ENCODE results near the gene BLOC1S5. TPM values are rescaled to one million over a fixed set of nuclear protein-coding genes. Genes with fewer than 3 reads are reported as not detected.

Gene BLOC1S5
- polyA plus RNA-seq, 1 donor (not counting 4 experiments of a cell fraction or from before 2014, with no cell fraction given) = 8.8 TPM

- Histone ChIP-seq H3K4me2 (ENCODE audit: control insufficient read depth, extremely low read depth, insufficient read depth, low read depth, low read length) (no peak overlapping the region), H3K36me3 (ENCODE audit: control insufficient read depth in 2 of 2, extremely low read depth in 1 of 2, insufficient read depth in 2 of 2, low read length in 2 of 2) (no peaks in the 10 kb centered on the region), H3K27ac (ENCODE audit: control insufficient read depth, insufficient read depth, low read length) (no peak overlapping the region), H4K20me1 (ENCODE audit: control insufficient read depth, extremely low read depth, insufficient read depth, low read length) (no peaks in the 10 kb centered on the region), H3K9me1 (ENCODE audit: control insufficient read depth, extremely low read depth, insufficient read depth, low read length) (peaks cover 2% of the 10 kb centered on the region), H3K79me2 (ENCODE audit: control insufficient read depth, insufficient read depth, low read length) (peaks cover 11% of the 10 kb centered on the region), H2AFZ (ENCODE audit: control insufficient read depth, low read length) (no peak overlapping the region), H3K4me1 (ENCODE audit: control insufficient read depth, extremely low read depth, insufficient read depth, low read length) (no peaks in the 10 kb centered on the region), H3K27me3 (ENCODE audit: control insufficient read depth, extremely low read depth, insufficient read depth, low read length) (no peaks in the 10 kb centered on the region), H3K4me3 (ENCODE audit: control insufficient read depth in 2 of 3, extremely low read depth in 1 of 3, insufficient read depth in 2 of 3, low read depth in 1 of 3, low read length in 3 of 3) (no peak overlapping the region), H3K9ac (ENCODE audit: control insufficient read depth, extremely low read depth, insufficient read depth, low read length) (no peak overlapping the region), H3K9me3 (ENCODE audit: control insufficient read depth, low read depth, low read length) (no peaks in the 10 kb centered on the region)
- DNase-seq (ENCODE audit: low read depth, low spot score) (no peak), FAIRE-seq (no peak)
- dilution Hi-C loops (cut with MboI; ENCODE audit: extremely low pct_ligation_motif_present, low sequenced_read_pairs) = no loop called here
- TF ChIP-seq CTCF (optimal IDR thresholded peaks at IDR 0.05 in 1 of 3, IDR thresholded peaks at IDR 0.05 in 1 of 3, conservative IDR thresholded peaks at IDR 0.05 in 1 of 3; ENCODE audit: extremely low read depth in 1 of 3, insufficient read depth in 2 of 3, low read length in 3 of 3) (no peak), EZH2 (IDR thresholded peaks at IDR 0.05; ENCODE audit: low read length) (no peak)
These were observed 33.3 kb downstream of the BLOC1S5 start for GRCh38 chr6:8030920-8031319.

GRCh38 chr6:8029243-8029870 lies 34.8 kb downstream of the BLOC1S5 start:
- dilution Hi-C loops (cut with MboI; ENCODE audit: extremely low pct_ligation_motif_present, low sequenced_read_pairs) = no loop called here
- Histone ChIP-seq H3K27me3 (ENCODE audit: control insufficient read depth, extremely low read depth, insufficient read depth, low read length) (no peaks in the 10 kb centered on the region), H3K4me2 (ENCODE audit: control insufficient read depth, extremely low read depth, insufficient read depth, low read depth, low read length) (no peak overlapping the region), H4K20me1 (ENCODE audit: control insufficient read depth, extremely low read depth, insufficient read depth, low read length) (no peaks in the 10 kb centered on the region), H2AFZ (ENCODE audit: control insufficient read depth, low read length) (no peak overlapping the region), H3K4me1 (ENCODE audit: control insufficient read depth, extremely low read depth, insufficient read depth, low read length) (no peaks in the 10 kb centered on the region), H3K79me2 (ENCODE audit: control insufficient read depth, insufficient read depth, low read length) (peaks cover 9% of the 10 kb centered on the region), H3K27ac (ENCODE audit: control insufficient read depth, insufficient read depth, low read length) (no peak overlapping the region), H3K9me3 (ENCODE audit: control insufficient read depth, low read depth, low read length) (no peaks in the 10 kb centered on the region), H3K9ac (ENCODE audit: control insufficient read depth, extremely low read depth, insufficient read depth, low read length) (no peak overlapping the region), H3K9me1 (ENCODE audit: control insufficient read depth, extremely low read depth, insufficient read depth, low read length) (peaks cover 2% of the 10 kb centered on the region), H3K4me3 (ENCODE audit: control insufficient read depth in 2 of 3, extremely low read depth in 1 of 3, insufficient read depth in 2 of 3, low read depth in 1 of 3, low read length in 3 of 3) (no peak overlapping the region), H3K36me3 (ENCODE audit: control insufficient read depth in 2 of 2, extremely low read depth in 1 of 2, insufficient read depth in 2 of 2, low read length in 2 of 2) (no peaks in the 10 kb centered on the region)
- TF ChIP-seq CTCF (optimal IDR thresholded peaks at IDR 0.05 in 1 of 3, IDR thresholded peaks at IDR 0.05 in 1 of 3, conservative IDR thresholded peaks at IDR 0.05 in 1 of 3; ENCODE audit: extremely low read depth in 1 of 3, insufficient read depth in 2 of 3, low read length in 3 of 3) (no peak), EZH2 (IDR thresholded peaks at IDR 0.05; ENCODE audit: low read length) (no peak)
- no peak for FAIRE-seq
- DNase-seq (ENCODE audit: low read depth, low spot score) = no peak
